Ovary (tissue), 9 donors: ENCODE measurements around the gene CDK18. TPM values are rescaled to one million over a fixed set of nuclear protein-coding genes. Genes with fewer than 3 reads are reported as not detected.
A peak's percentile ranks its signal among the peaks of the same experiment; 100 is the strongest.

Source experiments
- DNase-seq, 5 donors: peaks; one replicate each; pipeline ENCODE4 v3.0.0-alpha.2; 2019 to 2020
- H3K27ac ChIP-seq, 2 donors: fragments of 200-600 bp; one replicate each; pipeline versions ENCODE4 v1.5.1 to v1.8.0; 2019 to 2022
- H3K27me3 ChIP-seq: fragments of 200-600 bp; one replicate; pipeline ENCODE4 v1.8.0; 2022
- H3K36me3 ChIP-seq: fragments of 200-600 bp; sonication (generic); one replicate; pipeline ENCODE4 v1.5.1; 2019
- H3K4me1 ChIP-seq: one replicate; pipeline ENCODE4 v1.8.1; 2013; ENCODE audit warnings: mild to moderate bottlenecking, moderate library complexity; ENCODE audit not compliant: insufficient read depth
- H3K4me3 ChIP-seq: fragments of 200-600 bp; sonication (generic); one replicate; pipeline ENCODE4 v1.5.1; 2017
- H3K9me3 ChIP-seq, 2 donors: fragments of 200-600 bp in 1 of 2; sonication (generic) in 1 of 2; one replicate each; pipeline versions ENCODE4 v1.5.1 to v1.8.1; 2013 to 2019; ENCODE audit warnings: mild to moderate bottlenecking in 1 of 2, moderate library complexity in 1 of 2
- CTCF ChIP-seq, 3 donors: fragments of 450-650 bp in 2 of 3; fragments of 200-600 bp in 1 of 3; IDR thresholded peaks; one replicate each; pipeline versions ENCODE4 v1.5.1 to v1.8.0; 2016 to 2022; ENCODE audit warnings: antibody characterized with exemption in 3 of 3, mild to moderate bottlenecking in 1 of 3
- EP300 ChIP-seq: sonication (generic); formaldehyde crosslinking; IDR thresholded peaks from one replicate; pipeline ENCODE4 v1.6.1; 2017; ENCODE audit warnings: antibody characterized with exemption
- POLR2A ChIP-seq: fragments of 450-650 bp; IDR thresholded peaks from one replicate; pipeline ENCODE4 v1.6.1; 2017; ENCODE audit warnings: antibody characterized with exemption, mild to moderate bottlenecking, moderate library complexity
- WGBS, 3 donors: extraction: QIAGEN DNeasy Blood & Tissue Kit in 1 of 3; methylation state at CpG; one replicate each; pipeline versions ENCODE4 v1.1.5 to v1.1.7; 2013 to 2017; 5-methylcytosine and 5-hydroxymethylcytosine counted together
- intact Hi-C, 4 donors: fragments of 100-400 bp; cut with DNase I; formaldehyde crosslinking; loops; one replicate each; pipeline versions ENCODE4 v1.11.0 to v1.15.1; 2022 to 2023
- polyA plus RNA-seq, 2 donors: library from polyadenylated mRNA; stranded (reverse); fragments of 200-250 nt in 1 of 2; fragments of 350-450 nt in 1 of 2; fragmentation: Illumina TruSeq in 1 of 2; extraction: RNeasy Lipid Tissue Mini Kit (QIAGEN cat#74804) in 1 of 2; gene quantifications; one replicate each; pipeline ENCODE4 v1.2.3, GENCODE V29; 2013 to 2014
- total RNA-seq, 7 donors: library from RNA; depleted of rRNA in 2 of 7; stranded (reverse); fragments of >200 nt in 2 of 7; fragmentation: NEBNext Ultra II Directional in 3 of 7; extraction: Animal tissue kit (Norgen Biotek cat#: 25700) in 3 of 7; gene quantifications; one replicate each; pipeline versions ENCODE4 v1.1.0 to v1.2.4, GENCODE V29; 2016 to 2023
- donor health status: DM: no; HTN: no; CAD: no; lungs with moderate emphysema.
- donor health status: DM: no; HTN: no; CAD: no.
- donor health status: Bipolar disorder and iron deficiency.
- donor health status: DM: yes; HTN: yes; CAD: no.
- donor health status: DM: no; HTN: no; CAD: no.
- donor health status: DM: yes; HTN: yes; CAD: no.

Gene CDK18
- total and polyA plus RNA-seq, 9 donors = 6.3 to 31.5 (median 18.8) TPM

- H3K9me3 ChIP-seq = no peaks in the 10 kb centered on the region
- H3K4me1 ChIP-seq = no peaks in the 10 kb centered on the region
- 67 to 78% (median 72%) methylated on average over 11 of the region's 11 CpGs for WGBS, 3 donors
- no peak for TF ChIP-seq POLR2A
- no peak for TF ChIP-seq EP300
- TF ChIP-seq CTCF (IDR thresholded peaks at IDR 0.05) = no peak
- intact Hi-C loops = no loop called here
- no peak for DNase-seq
- no peaks in the 10 kb centered on the region for H3K27me3 ChIP-seq
- H3K27ac ChIP-seq = no peak overlapping the region
- H3K36me3 ChIP-seq = no peaks in the 10 kb centered on the region
- no peak overlapping the region for H3K4me3 ChIP-seq
These were observed 37.9 kb downstream of the CDK18 start for GRCh38 chr1:205542367-205542766.

- Histone ChIP-seq H3K4me3 (no peak overlapping the region), H3K27ac (peak overlapping the region in 1 of 2 donors; percentile 28), H3K27me3 (no peaks in the 10 kb centered on the region), H3K4me1 (no peaks in the 10 kb centered on the region), H3K9me3 (no peaks in the 10 kb centered on the region), H3K36me3 (no peaks in the 10 kb centered on the region)
- peak; percentile 67 to 85 (median 77) for DNase-seq
- WGBS, 3 donors = 0 to 1% (median 0%) methylated on average over 24 to 25 of the region's 25 CpGs
- TF ChIP-seq EP300 (no peak), POLR2A (no peak), CTCF (IDR thresholded peaks at IDR 0.05) (no peak)
- intact Hi-C loops = no loop called here
These were observed 39.2 kb downstream of the CDK18 start for GRCh38 chr1:205543351-205544301.

- Histone ChIP-seq H3K4me3 (no peak overlapping the region), H3K27ac (no peak overlapping the region), H3K36me3 (no peaks in the 10 kb centered on the region), H3K27me3 (no peaks in the 10 kb centered on the region), H3K9me3 (no peaks in the 10 kb centered on the region), H3K4me1 (no peaks in the 10 kb centered on the region)
- WGBS, 3 donors = 78 to 82% (median 82%) methylated on average over 18 to 19 of the region's 19 CpGs
- no peak for TF ChIP-seq POLR2A
- no peak for TF ChIP-seq EP300
- TF ChIP-seq CTCF (IDR thresholded peaks at IDR 0.05) = no peak
- DNase-seq = no peak
- intact Hi-C loops = no loop called here
These were observed 40.8 kb downstream of the CDK18 start for GRCh38 chr1:205545001-205545919.

GRCh38 chr1:205545991-205546390 lies 41.5 kb downstream of the CDK18 start:
- H3K27me3 ChIP-seq = no peaks in the 10 kb centered on the region

More at GRCh38 chr1:205545991-205546390, 41.5 kb downstream of the CDK18 start:
- WGBS, 3 donors = 68 to 92% (median 86%) methylated on average over 5 of the region's 5 CpGs
- TF ChIP-seq EP300 (no peak), CTCF (IDR thresholded peaks at IDR 0.05) (no peak), POLR2A (no peak)
- Histone ChIP-seq H3K4me1 (no peaks in the 10 kb centered on the region), H3K27ac (no peak overlapping the region), H3K36me3 (no peaks in the 10 kb centered on the region), H3K9me3 (no peaks in the 10 kb centered on the region), H3K4me3 (no peak overlapping the region)
- intact Hi-C loops = no loop called here
- no peak for DNase-seq
